ENCODE results near the gene PPP1R15B.

PPP1R15B gene

GRCh38 chr1:204366759-204367158, 44.9 kb downstream of the PPP1R15B start:
- no peak for DNase-seq (ENCODE audit: low read depth)

- no peak for DNase-seq (ENCODE audit: low read depth)
These were observed 48.1 kb downstream of the PPP1R15B start for GRCh38 chr1:204363335-204364114.

GRCh38 chr1:204362984-204363334, 48.7 kb downstream of the PPP1R15B start:
- DNase-seq (ENCODE audit: low read depth): no peak

GRCh38 chr1:204361781-204362180, 49.8 kb downstream of the PPP1R15B start:
- no peak for DNase-seq (ENCODE audit: low read depth)

GRCh38 chr1:204361341-204361771, 50.3 kb downstream of the PPP1R15B start:
- no peak for DNase-seq (ENCODE audit: low read depth)

- DNase-seq (ENCODE audit: low read depth): no peak
These were observed 51.3 kb downstream of the PPP1R15B start for GRCh38 chr1:204360314-204360713.

GRCh38 chr1:204359474-204360255, 52.0 kb downstream of the PPP1R15B start, which contains the start of gene PLEKHA6:
Gene PLEKHA6, minus strand, starts transcription at chr1:204359929. Its CDS starts 86,202 bp downstream, at chr1:204273727.
- DNase-seq (ENCODE audit: low read depth): no peak

GRCh38 chr1:204359131-204359473, 52.5 kb downstream of the PPP1R15B start:
- DNase-seq (ENCODE audit: low read depth): no peak

- no peak for DNase-seq (ENCODE audit: low read depth)
These were observed 53.0 kb downstream of the PPP1R15B start for GRCh38 chr1:204358605-204359004.

- DNase-seq (ENCODE audit: low read depth): no peak
These were observed 53.8 kb downstream of the PPP1R15B start for GRCh38 chr1:204357551-204358490.

GRCh38 chr1:204356997-204357396, 54.6 kb downstream of the PPP1R15B start:
- no peak for DNase-seq (ENCODE audit: low read depth)

GRCh38 chr1:204355913-204356312, 55.7 kb downstream of the PPP1R15B start:
- DNase-seq (ENCODE audit: low read depth): no peak

GRCh38 chr1:204354579-204354978, 57.0 kb downstream of the PPP1R15B start:
- DNase-seq (ENCODE audit: low read depth): no peak
